K562 (cell line): ENCODE measurements around the gene ARID4B. TPM values are rescaled to one million over a fixed set of nuclear protein-coding genes. Genes with fewer than 3 reads are reported as not detected.

Experiments used
- ARNT ChIP-seq, 2 experiments: fragments of 450-650 bp; IDR thresholded peaks; 2 replicates each; pipeline ENCODE4 v1.6.1; 2016; ENCODE audit warnings: mild to moderate bottlenecking in 1 of 2
- CBX2 ChIP-seq: fragments of 200-600 bp; sonication (generic); IDR thresholded peaks from one replicate; pipeline ENCODE4 v1.6.1; 2012; ENCODE audit warnings: mild to moderate bottlenecking, low read length, inconsistent platforms; ENCODE audit not compliant: insufficient read depth, poor library complexity, severe bottlenecking
- CSDE1 ChIP-seq, 2 experiments: fragments of 450-650 bp; IDR thresholded peaks; 2 replicates each; pipeline ENCODE4 v1.6.1; 2016; ENCODE audit warnings: mild to moderate bottlenecking in 1 of 2
- E2F6 ChIP-seq, 2 experiments: IDR thresholded peaks; 2 replicates each; pipeline ENCODE4 v1.6.1; 2011; ENCODE audit warnings: borderline replicate concordance in 1 of 2, control low read depth in 1 of 2, low read depth in 1 of 2, low read length in 1 of 2, mild to moderate bottlenecking in 1 of 2, mixed read lengths in 1 of 2, moderate library complexity in 1 of 2; ENCODE audit not compliant: insufficient read depth in 1 of 2, insufficient read length in 1 of 2, poor library complexity in 1 of 2, severe bottlenecking in 1 of 2; ENCODE audit errors: extremely low read depth in 1 of 2
- ELF4 ChIP-seq: fragments of 450-650 bp; formaldehyde crosslinking; IDR thresholded peaks from 2 replicates; pipeline ENCODE4 v1.4.0; 2022; ENCODE audit warnings: missing genetic modification characterization
- ETV5 ChIP-seq: sonication (generic); formaldehyde crosslinking; IDR thresholded peaks from 2 replicates; pipeline ENCODE4 v1.4.0; 2020; ENCODE audit warnings: low read depth, mild to moderate bottlenecking, missing genetic modification reagents
- ETV6 ChIP-seq, 3 experiments: fragments of 150-350 bp in 1 of 3; sonication (generic) in 1 of 3; formaldehyde crosslinking in 1 of 3; IDR thresholded peaks; 2 replicates each; pipeline versions ENCODE4 v1.6.1 to v1.8.0; 2014 to 2022; ENCODE audit warnings: borderline replicate concordance in 2 of 3, low read depth in 2 of 3, antibody characterized with exemption in 1 of 3, low read length in 1 of 3, mild to moderate bottlenecking in 1 of 3, missing genetic modification reagents in 1 of 3
- KLF1 ChIP-seq: fragments of 450-650 bp; IDR thresholded peaks from 2 replicates; pipeline ENCODE4 v1.6.1; 2016; ENCODE audit warnings: missing genetic modification characterization, missing compliant biosample characterization
- LARP7 ChIP-seq: fragments of 450-650 bp; IDR thresholded peaks from 2 replicates; pipeline ENCODE4 v1.6.1; 2016
- MBD1 ChIP-seq: fragments of 250-450 bp; sonication (Bioruptor Pico); IDR thresholded peaks from 2 replicates; pipeline ENCODE4 v1.8.0; 2022; ENCODE audit warnings: inconsistent platforms
- NFIX ChIP-seq: fragments of 250-450 bp; sonication (Bioruptor Pico); IDR thresholded peaks from 2 replicates; pipeline ENCODE4 v1.4.0; 2020; ENCODE audit warnings: low read depth, mild to moderate bottlenecking, moderate library complexity
- NR3C1 ChIP-seq: sonication (generic); formaldehyde crosslinking; IDR thresholded peaks from 2 replicates; pipeline ENCODE4 v1.8.1; 2022; ENCODE audit warnings: missing genetic modification reagents
- PURB ChIP-seq: sonication (generic); formaldehyde crosslinking; IDR thresholded peaks from 2 replicates; pipeline ENCODE4 v1.9.0; 2021; ENCODE audit warnings: low read depth, mild to moderate bottlenecking, missing genetic modification reagents
- TFAM ChIP-seq: fragments of 250-450 bp; sonication (Bioruptor Pico); conservative IDR thresholded peaks from 2 replicates; pipeline ENCODE4 v1.5.0; 2021; ENCODE audit warnings: mild to moderate bottlenecking, moderate library complexity
- polyA plus RNA-seq, 8 experiments: library from polyadenylated mRNA; depleted of rRNA in 4 of 8; stranded (reverse) in 5 of 8; unstranded in 3 of 8; fragments of >200 nt; fragmentation: Nextera tagmentation in 2 of 8; fragmentation: Illumina TruSeq in 1 of 8; extraction: Ambion mirVana in 2 of 8; extraction: Trizol in 1 of 8; gene quantifications; 2 replicates each; pipeline versions ENCODE4 v1.2.1 to v1.2.3, GENCODE V29; 2011 to 2014; ENCODE audit warnings: inconsistent platforms in 1 of 8, missing spikeins in 1 of 8
- total RNA-seq, 7 experiments: library from RNA; depleted of rRNA in 6 of 7; stranded (reverse); fragments of >200 nt in 6 of 7; fragmentation: Illumina TruSeq in 2 of 7; extraction: Trizol in 2 of 7; gene quantifications; 2 replicates each; pipeline versions ENCODE4 v1.2.1 to v1.2.3, GENCODE V29; 2011 to 2021; ENCODE audit warnings: low replicate concordance in 1 of 7
- TF ChIP-seq, protein P1 (sequence below), 2 experiments: fragments of 450-650 bp; IDR thresholded peaks; 2 replicates each; pipeline ENCODE4 v1.6.1; 2016; ENCODE audit warnings: mild to moderate bottlenecking in 2 of 2, borderline replicate concordance in 1 of 2, low read depth in 1 of 2, moderate library complexity in 1 of 2

Gene ARID4B
- total and polyA plus RNA-seq, 9 of the 15 experiments (the other 6 are each of a cell fraction or from before 2014, with no cell fraction given) = 8.4 to 38.9 (median 18.5) TPM

GRCh38 chr1:235128456-235129328 is 199.3 kb downstream of the ARID4B start, which contains the start of gene TOMM20 (continued):
- TF ChIP-seq, protein P1, sequence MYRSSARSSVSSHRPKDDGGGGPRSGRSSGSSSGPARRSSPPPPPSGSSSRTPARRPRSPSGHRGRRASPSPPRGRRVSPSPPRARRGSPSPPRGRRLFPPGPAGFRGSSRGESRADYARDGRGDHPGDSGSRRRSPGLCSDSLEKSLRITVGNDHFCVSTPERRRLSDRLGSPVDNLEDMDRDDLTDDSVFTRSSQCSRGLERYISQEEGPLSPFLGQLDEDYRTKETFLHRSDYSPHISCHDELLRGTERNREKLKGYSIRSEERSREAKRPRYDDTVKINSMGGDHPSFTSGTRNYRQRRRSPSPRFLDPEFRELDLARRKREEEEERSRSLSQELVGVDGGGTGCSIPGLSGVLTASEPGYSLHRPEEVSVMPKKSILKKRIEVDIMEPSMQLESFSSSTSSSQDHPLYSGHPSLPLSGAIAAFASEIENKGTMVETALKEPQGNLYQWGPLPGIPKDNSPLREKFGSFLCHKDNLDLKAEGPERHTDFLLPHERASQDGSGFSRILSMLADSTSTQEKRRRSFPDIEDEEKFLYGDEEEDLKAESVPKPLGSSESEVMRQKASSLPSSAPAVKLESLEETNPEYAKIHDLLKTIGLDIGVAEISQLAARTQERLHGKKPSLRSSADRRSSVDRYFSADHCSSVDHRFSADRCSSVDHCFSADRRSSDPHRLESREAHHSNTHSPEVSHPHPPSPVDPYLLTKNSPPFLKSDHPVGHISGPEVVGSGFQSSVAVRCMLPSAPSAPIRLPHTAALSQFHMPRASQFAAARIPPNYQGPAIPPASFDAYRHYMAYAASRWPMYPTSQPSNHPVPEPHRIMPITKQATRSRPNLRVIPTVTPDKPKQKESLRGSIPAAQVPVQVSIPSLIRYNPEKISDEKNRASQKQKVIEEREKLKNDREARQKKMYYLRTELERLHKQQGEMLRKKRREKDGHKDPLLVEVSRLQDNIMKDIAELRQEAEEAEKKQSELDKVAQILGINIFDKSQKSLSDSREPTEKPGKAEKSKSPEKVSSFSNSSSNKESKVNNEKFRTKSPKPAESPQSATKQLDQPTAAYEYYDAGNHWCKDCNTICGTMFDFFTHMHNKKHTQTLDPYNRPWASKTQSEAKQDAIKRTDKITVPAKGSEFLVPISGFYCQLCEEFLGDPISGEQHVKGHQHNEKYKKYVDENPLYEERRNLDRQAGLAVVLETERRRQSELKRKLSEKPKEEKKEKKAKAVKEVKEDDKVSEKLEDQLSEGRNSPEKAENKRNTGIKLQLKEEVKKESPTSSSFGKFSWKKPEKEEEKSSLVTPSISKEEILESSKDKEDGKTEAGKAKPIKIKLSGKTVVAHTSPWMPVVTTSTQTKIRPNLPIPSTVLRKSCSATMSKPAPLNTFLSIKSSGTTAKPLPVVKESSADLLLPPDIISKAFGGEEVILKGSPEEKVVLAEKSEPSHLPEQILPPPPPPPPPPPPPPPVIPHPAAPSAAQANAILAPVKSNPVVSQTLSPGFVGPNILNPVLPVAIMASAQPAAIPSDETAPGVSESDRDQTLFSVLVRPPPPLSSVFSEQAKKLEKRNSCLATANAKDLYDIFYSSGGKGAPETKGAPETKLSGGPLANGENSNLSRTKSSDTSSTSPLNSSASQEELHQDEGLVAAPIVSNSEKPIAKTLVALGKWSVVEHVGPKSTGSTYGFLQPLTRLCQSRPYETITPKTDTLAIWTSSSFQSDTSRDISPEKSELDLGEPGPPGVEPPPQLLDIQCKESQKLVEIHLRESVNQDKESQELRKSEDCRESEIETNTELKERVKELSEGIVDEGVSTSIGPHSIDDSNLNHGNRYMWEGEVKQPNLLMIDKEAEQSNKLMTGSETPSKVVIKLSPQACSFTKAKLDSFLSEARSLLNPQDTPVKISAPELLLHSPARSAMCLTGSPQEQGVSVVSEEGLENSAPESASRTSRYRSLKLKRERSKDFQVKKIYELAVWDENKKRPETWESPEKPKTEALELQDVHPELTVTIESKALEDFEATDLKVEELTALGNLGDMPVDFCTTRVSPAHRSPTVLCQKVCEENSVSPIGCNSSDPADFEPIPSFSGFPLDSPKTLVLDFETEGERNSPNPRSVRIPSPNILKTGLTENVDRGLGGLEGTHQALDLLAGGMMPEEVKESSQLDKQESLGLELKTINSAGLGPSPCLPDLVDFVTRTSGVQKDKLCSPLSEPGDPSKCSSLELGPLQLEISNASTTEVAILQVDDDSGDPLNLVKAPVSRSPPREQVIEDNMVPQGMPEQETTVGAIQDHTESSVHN (IDR thresholded peaks at IDR 0.05; ENCODE audit: borderline replicate concordance in 1 of 2, low read depth in 1 of 2) = no peak
- TF ChIP-seq NFIX (CRISPR knock-in tag) = no peak
- TF ChIP-seq ELF4 = peak; percentile 9
- peak; percentile 94 for TF ChIP-seq KLF1
- peak in 1 of 2 experiments; percentile 87; a peak in 3 of 4 replicates for TF ChIP-seq ARNT (IDR thresholded peaks at IDR 0.05)
- peak; percentile 97 for TF ChIP-seq MBD1 (CRISPR knock-in tag)
- TF ChIP-seq ETV5 (CRISPR knock-in tag) = peak; percentile 94
- no peak; a peak in 1 of 4 replicates for TF ChIP-seq CSDE1 (IDR thresholded peaks at IDR 0.05)
- TF ChIP-seq LARP7 = no peak
- TF ChIP-seq E2F6 (IDR thresholded peaks at IDR 0.05; ENCODE audit: borderline replicate concordance in 1 of 2, extremely low read depth in 1 of 2, insufficient read depth in 1 of 2, insufficient read length in 1 of 2, low read depth in 1 of 2, low read length in 1 of 2, poor library complexity in 1 of 2, severe bottlenecking in 1 of 2) = peak; percentile 94 to 95
- TF ChIP-seq NR3C1 (CRISPR knock-in tag) = peak; percentile 63; the same call in 1 of the 2 replicates
- no peak for TF ChIP-seq CBX2
- no peak for TF ChIP-seq TFAM (CRISPR knock-in tag)
- TF ChIP-seq PURB (CRISPR knock-in tag) = no peak
- no peak for TF ChIP-seq ETV6 (IDR thresholded peaks at IDR 0.05; ENCODE audit: borderline replicate concordance in 1 of 2, low read depth in 2 of 2, low read length in 1 of 2)
- TF ChIP-seq ETV6 (CRISPR knock-in tag; IDR thresholded peaks at IDR 0.05; ENCODE audit: borderline replicate concordance) = peak; percentile 82; the same call in 1 of the 2 replicates
